GM18519 (cell line): ENCODE measurements around the gene ARHGAP19.

ENCODE experiments used
- ATAC-seq: cut with Tn5 transposase; IDR thresholded peaks from one replicate; pipeline ENCODE4 v1.9.1; 2021; ENCODE audit warnings: mild to moderate bottlenecking, moderate library complexity; ENCODE audit not compliant: unreplicated experiment, low FRiP score

ARHGAP19 gene

GRCh38 chr10:97323501-97323900 lies 31.1 kb upstream of the ARHGAP19 start:
- ATAC-seq, result no peak

- ATAC-seq, result no peak
Observed at GRCh38 chr10:97321804-97322190, 29.4 kb upstream of the ARHGAP19 start.

GRCh38 chr10:97321032-97321803 lies 28.8 kb upstream of the ARHGAP19 start:
- no peak for ATAC-seq

GRCh38 chr10:97320480-97321031 lies 28.1 kb upstream of the ARHGAP19 start:
- ATAC-seq, result no peak

GRCh38 chr10:97319671-97320479 lies 27.4 kb upstream of the ARHGAP19 start:
- ATAC-seq, result peak; percentile 16

- ATAC-seq, result peak; percentile 52
Observed at GRCh38 chr10:97318772-97319651, 26.6 kb upstream of the ARHGAP19 start, which contains the start of gene FRAT1. TSS of gene FRAT1 (plus strand) at chr10:97319271. CDS start at chr10:97319454, 183 bp downstream.

GRCh38 chr10:97314671-97315070 lies 22.2 kb upstream of the ARHGAP19 start:
- no peak for ATAC-seq

- no peak for ATAC-seq
Observed at GRCh38 chr10:97312897-97313296, 20.5 kb upstream of the ARHGAP19 start.

GRCh38 chr10:97311111-97311626 lies 18.7 kb upstream of the ARHGAP19 start:
- no peak for ATAC-seq

- ATAC-seq, result no peak
Observed at GRCh38 chr10:97307866-97308780, 15.7 kb upstream of the ARHGAP19 start.

- no peak for ATAC-seq
Observed at GRCh38 chr10:97307441-97307840, 15.0 kb upstream of the ARHGAP19 start.

GRCh38 chr10:97302088-97302791 lies 9.8 kb upstream of the ARHGAP19 start:
- ATAC-seq, result no peak

- ATAC-seq, result no peak
Observed at GRCh38 chr10:97300980-97301379, 8.5 kb upstream of the ARHGAP19 start.

GRCh38 chr10:97298223-97298571 lies 5.8 kb upstream of the ARHGAP19 start:
- ATAC-seq, result no peak

GRCh38 chr10:97297556-97298222 lies 5.3 kb upstream of the ARHGAP19 start:
- ATAC-seq, result no peak

- ATAC-seq, result no peak
Observed at GRCh38 chr10:97292862-97293198, 393 bp upstream of the ARHGAP19 start.

GRCh38 chr10:97291357-97292096 lies 910 bp downstream of the ARHGAP19 start:
- no peak for ATAC-seq
